Measurements from ENCODE around the gene PMM2. TPM values are rescaled to one million over a fixed set of nuclear protein-coding genes. Genes with fewer than 3 reads are reported as not detected.

PMM2 gene
- total and polyA plus RNA-seq, 2 donors (not counting 3 experiments of a cell fraction or from before 2014, with no cell fraction given) = 29.0 to 61.3 TPM

DNA sequence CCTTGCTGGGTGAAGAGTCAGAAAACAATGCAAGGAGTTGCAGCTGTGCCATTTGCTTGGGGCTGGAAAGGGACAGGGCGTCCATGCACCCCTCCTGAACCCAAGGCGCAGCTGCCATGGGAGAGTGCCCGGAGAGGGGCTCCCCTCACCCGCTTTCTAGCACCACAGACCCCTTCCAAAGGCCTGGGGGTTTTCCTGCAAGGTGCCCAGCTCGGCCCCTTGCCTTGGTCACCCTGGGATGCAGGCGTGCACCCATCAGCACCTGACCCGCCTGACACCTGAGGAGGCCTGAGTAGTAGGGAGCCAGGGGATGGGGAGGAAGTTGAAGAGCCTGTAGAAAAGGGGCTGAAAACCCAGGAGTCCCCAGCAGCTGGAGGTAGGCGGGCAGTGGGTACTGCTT is 30.5 kb upstream of the PMM2 start:
- Histone ChIP-seq H3K9me1 (replicated peaks; ENCODE audit: control insufficient read depth, extremely low read depth, insufficient read depth, low read length) (no peaks in the 10 kb centered on the region), H3K9me3 (replicated peaks; ENCODE audit: control insufficient read depth, insufficient read depth, low read length) (no peaks in the 10 kb centered on the region), H3K4me2 (ENCODE audit: insufficient read depth, low read length) (no peak overlapping the region), H3K27ac (ENCODE audit: insufficient read depth, low read depth, low read length) (no peak overlapping the region), H3K4me1 (ENCODE audit: control insufficient read depth, extremely low read depth, insufficient read depth, low read length) (no peaks in the 10 kb centered on the region), H2AFZ (ENCODE audit: low read depth, low read length) (no peak overlapping the region), H3K9ac (replicated peaks; ENCODE audit: extremely low read depth, insufficient read depth, low read length) (no peak overlapping the region), H3K36me3 (ENCODE audit: control insufficient read depth in 2 of 2, extremely low read depth in 1 of 2, insufficient read depth in 2 of 2, low read length in 2 of 2) (no peaks in the 10 kb centered on the region), H3K4me3 (replicated peaks in 1 of 3; ENCODE audit: insufficient read depth in 1 of 3, low read depth in 1 of 3, low read length in 3 of 3) (no peak overlapping the region), H3K27me3 (ENCODE audit: control insufficient read depth in 2 of 2, insufficient read depth in 2 of 2, low read length in 2 of 2) (no peaks in the 10 kb centered on the region), H3K79me2 (ENCODE audit: control insufficient read depth, insufficient read depth, low read length) (no peaks in the 10 kb centered on the region), H4K20me1 (replicated peaks; ENCODE audit: control insufficient read depth, extremely low read depth, insufficient read depth, low read length) (no peaks in the 10 kb centered on the region)
- TF ChIP-seq FOS (IDR thresholded peaks at IDR 0.05; ENCODE audit: borderline replicate concordance, insufficient read depth, low read length) (no peak), POLR2A (IDR thresholded peaks at IDR 0.05; ENCODE audit: low read depth, low read length) (no peak), JUN (IDR thresholded peaks at IDR 0.05; ENCODE audit: borderline replicate concordance, insufficient read depth, insufficient read length, low read depth) (no peak), POLR2AphosphoS5 (IDR thresholded peaks at IDR 0.05; ENCODE audit: insufficient read depth, low read depth, low read length) (no peak), EZH2 (IDR thresholded peaks at IDR 0.05; ENCODE audit: borderline replicate concordance, low read depth, low read length, severe bottlenecking) (no peak), MYC (IDR thresholded peaks at IDR 0.05; ENCODE audit: low read depth, low read length) (no peak), GATA2 (IDR thresholded peaks at IDR 0.05; ENCODE audit: insufficient read depth, insufficient read length, low read depth, low read length) (no peak)
- TF ChIP-seq, protein P1, sequence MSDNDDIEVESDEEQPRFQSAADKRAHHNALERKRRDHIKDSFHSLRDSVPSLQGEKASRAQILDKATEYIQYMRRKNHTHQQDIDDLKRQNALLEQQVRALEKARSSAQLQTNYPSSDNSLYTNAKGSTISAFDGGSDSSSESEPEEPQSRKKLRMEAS (IDR thresholded peaks at IDR 0.05; ENCODE audit: insufficient read depth, insufficient read length) = no peak
- TF ChIP-seq, protein P2, sequence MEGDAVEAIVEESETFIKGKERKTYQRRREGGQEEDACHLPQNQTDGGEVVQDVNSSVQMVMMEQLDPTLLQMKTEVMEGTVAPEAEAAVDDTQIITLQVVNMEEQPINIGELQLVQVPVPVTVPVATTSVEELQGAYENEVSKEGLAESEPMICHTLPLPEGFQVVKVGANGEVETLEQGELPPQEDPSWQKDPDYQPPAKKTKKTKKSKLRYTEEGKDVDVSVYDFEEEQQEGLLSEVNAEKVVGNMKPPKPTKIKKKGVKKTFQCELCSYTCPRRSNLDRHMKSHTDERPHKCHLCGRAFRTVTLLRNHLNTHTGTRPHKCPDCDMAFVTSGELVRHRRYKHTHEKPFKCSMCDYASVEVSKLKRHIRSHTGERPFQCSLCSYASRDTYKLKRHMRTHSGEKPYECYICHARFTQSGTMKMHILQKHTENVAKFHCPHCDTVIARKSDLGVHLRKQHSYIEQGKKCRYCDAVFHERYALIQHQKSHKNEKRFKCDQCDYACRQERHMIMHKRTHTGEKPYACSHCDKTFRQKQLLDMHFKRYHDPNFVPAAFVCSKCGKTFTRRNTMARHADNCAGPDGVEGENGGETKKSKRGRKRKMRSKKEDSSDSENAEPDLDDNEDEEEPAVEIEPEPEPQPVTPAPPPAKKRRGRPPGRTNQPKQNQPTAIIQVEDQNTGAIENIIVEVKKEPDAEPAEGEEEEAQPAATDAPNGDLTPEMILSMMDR (IDR thresholded peaks at IDR 0.05; ENCODE audit: extremely low read depth in 1 of 2, insufficient read depth in 1 of 2, low read depth in 1 of 2, low read length in 2 of 2) = no peak
- no TSS peak for BruUV-seq (replicated peaks)
- ChIA-PET POLR2A (no interaction called here), CTCF (no interaction called here)
- dilution Hi-C loops (cut with MboI; ENCODE audit: extremely low pct_ligation_motif_present, low sequenced_read_pairs) (no loop called here), intact Hi-C loops (cut with micrococcal nuclease) (no loop called here)
- DNase-seq (ENCODE audit: low read depth, low spot score) = no peak
- FAIRE-seq = no peak
